NOMO-1 (cell line): Measurements from ENCODE around the gene SDF4.
A peak's percentile ranks its signal among the peaks of the same experiment; 100 is the strongest.

Experiments
- DNase-seq, 2 experiments: peaks; one replicate each; lab custom pipeline; 2025; ENCODE audit not compliant: unreplicated experiment in 2 of 2; lab: John Stamatoyannopoulos, UW

SDF4 gene

GRCh38 chr1:1231400-1232207 is at the start of gene SDF4:
SDF4 (minus strand) TSS chr1:1232001; CDS start chr1:1228772, 3,229 bp downstream.
- DNase-seq = peak; percentile 96

- DNase-seq = no peak
Observed at GRCh38 chr1:1280782-1281481, 49.1 kb upstream of the SDF4 start.

GRCh38 chr1:1279028-1279427 is 47.2 kb upstream of the SDF4 start:
- no peak for DNase-seq

- DNase-seq = no peak
Observed at GRCh38 chr1:1278620-1279019, 46.8 kb upstream of the SDF4 start.

- DNase-seq = no peak
Observed at GRCh38 chr1:1275836-1276235, 44.0 kb upstream of the SDF4 start.

- no peak for DNase-seq
Observed at GRCh38 chr1:1274931-1275431, 43.2 kb upstream of the SDF4 start.

- no peak for DNase-seq
Observed at GRCh38 chr1:1274299-1274930, 42.6 kb upstream of the SDF4 start.

GRCh38 chr1:1273512-1274298 is 41.9 kb upstream of the SDF4 start, which contains the start of gene UBE2J2:
UBE2J2 (minus strand) TSS chr1:1273854; CDS start chr1:1267992, 5,862 bp downstream.
- DNase-seq = peak; percentile 82 to 83

- DNase-seq = no peak
Observed at GRCh38 chr1:1273209-1273511, 41.4 kb upstream of the SDF4 start.

GRCh38 chr1:1272341-1273208 is 40.8 kb upstream of the SDF4 start:
- peak in 1 of 2 experiments; percentile 7 for DNase-seq

- DNase-seq = no peak
Observed at GRCh38 chr1:1270813-1271212, 39.0 kb upstream of the SDF4 start.

GRCh38 chr1:1268284-1268682 is 36.5 kb upstream of the SDF4 start:
- DNase-seq = no peak

GRCh38 chr1:1267488-1268283 is 35.9 kb upstream of the SDF4 start:
- no peak for DNase-seq

- no peak for DNase-seq
Observed at GRCh38 chr1:1264868-1265272, 33.1 kb upstream of the SDF4 start.

- DNase-seq = no peak
Observed at GRCh38 chr1:1264026-1264425, 32.2 kb upstream of the SDF4 start.

- no peak for DNase-seq
Observed at GRCh38 chr1:1262758-1263157, 31.0 kb upstream of the SDF4 start.

GRCh38 chr1:1262071-1262470 is 30.3 kb upstream of the SDF4 start:
- no peak for DNase-seq

- no peak for DNase-seq
Observed at GRCh38 chr1:1260843-1261560, 29.2 kb upstream of the SDF4 start.
